NT2/D1 (cell line): ENCODE data around the gene PIGS.

ENCODE experiments used
- SUZ12 ChIP-seq: IDR thresholded peaks from 2 replicates; pipeline ENCODE4 v1.6.1; 2011; ENCODE audit not compliant: insufficient read length, insufficient read depth; ENCODE audit errors: extremely low read depth
- YY1 ChIP-seq: IDR thresholded peaks from 2 replicates; pipeline ENCODE4 v1.6.1; 2011; ENCODE audit not compliant: insufficient read length, insufficient read depth
- ZNF274 ChIP-seq: IDR thresholded peaks from 2 replicates; pipeline ENCODE4 v1.6.1; 2011; ENCODE audit warnings: mild to moderate bottlenecking, low read depth, low read length

DNA sequence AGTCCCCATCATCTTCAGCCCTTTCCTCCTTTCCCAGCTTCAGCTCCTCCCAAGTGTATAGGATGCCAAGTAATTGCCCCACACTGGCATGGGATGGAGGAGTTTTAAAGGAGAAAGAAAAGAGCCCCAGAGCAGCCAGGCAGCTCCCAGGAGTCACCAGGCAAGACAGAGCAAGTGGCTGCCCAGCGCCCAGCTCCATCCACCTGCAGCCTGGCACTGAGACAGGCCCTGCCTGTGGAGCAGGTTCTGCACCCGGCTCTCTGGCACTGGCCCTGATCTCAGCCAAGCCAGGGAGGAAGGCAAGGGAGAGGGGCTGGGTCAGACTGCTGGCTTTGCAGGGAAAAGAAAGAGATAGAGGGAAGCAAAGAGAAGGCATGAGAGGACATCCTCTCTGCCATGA is 43.5 kb downstream of the PIGS start:
- TF ChIP-seq YY1 = no peak
- no peak for TF ChIP-seq ZNF274
- no peak for TF ChIP-seq SUZ12
